Mesenchymal stem cell (in vitro differentiated cells and primary cell): ENCODE measurements around the gene DCST2.

ENCODE experiments used
- DNase-seq: peaks from one replicate; pipeline ENCODE4 v3.0.0-alpha.2; 2013
- H2AFZ ChIP-seq: one replicate; pipeline ENCODE4 v1.6.1; 2013; ENCODE audit warnings: low read depth, mild to moderate bottlenecking, control low read depth, inconsistent platforms, low read length, moderate library complexity
- H2AK5ac ChIP-seq: 2 replicates; pipeline ENCODE4 v1.6.1; 2013; ENCODE audit warnings: low read length, moderate library complexity, mild to moderate bottlenecking, inconsistent platforms; ENCODE audit not compliant: severe bottlenecking
- H2BK120ac ChIP-seq: one replicate; pipeline ENCODE4 v1.6.1; 2013; ENCODE audit warnings: low read depth, mild to moderate bottlenecking, inconsistent platforms, low read length, moderate library complexity
- H2BK12ac ChIP-seq, 2 experiments: one replicate each; pipeline ENCODE4 v1.6.1; 2013; ENCODE audit warnings: inconsistent platforms in 2 of 2, low read length in 2 of 2, mild to moderate bottlenecking in 2 of 2, moderate library complexity in 2 of 2, control low read depth in 1 of 2
- H2BK15ac ChIP-seq: one replicate; pipeline ENCODE4 v1.6.1; 2013; ENCODE audit warnings: mild to moderate bottlenecking, low read depth, inconsistent platforms; ENCODE audit not compliant: poor library complexity, severe bottlenecking
- H2BK5ac ChIP-seq: 2 replicates; pipeline ENCODE4 v1.6.1; 2013; ENCODE audit warnings: low read depth, mild to moderate bottlenecking, low read length, control low read depth, inconsistent platforms; ENCODE audit not compliant: poor library complexity, severe bottlenecking
- H3K14ac ChIP-seq, 2 experiments: one replicate each; pipeline ENCODE4 v1.6.1; 2013; ENCODE audit warnings: inconsistent platforms in 2 of 2, low read length in 2 of 2, control low read depth in 1 of 2, mild to moderate bottlenecking in 1 of 2, moderate library complexity in 1 of 2
- H3K18ac ChIP-seq, 2 experiments: one replicate each; pipeline ENCODE4 v1.6.1; 2013; ENCODE audit warnings: inconsistent platforms in 2 of 2, low read length in 2 of 2, control low read depth in 1 of 2, low read depth in 1 of 2, mild to moderate bottlenecking in 1 of 2
- H3K23ac ChIP-seq, 2 experiments: one replicate each; pipeline ENCODE4 v1.6.1; 2013; ENCODE audit warnings: inconsistent platforms in 2 of 2, low read length in 2 of 2, mild to moderate bottlenecking in 2 of 2, moderate library complexity in 2 of 2, control low read depth in 1 of 2
- H3K27ac ChIP-seq: 2 replicates; pipeline ENCODE4 v1.5.1; 2013; ENCODE audit warnings: mild to moderate bottlenecking, moderate library complexity, low read length, control low read depth, inconsistent platforms; ENCODE audit not compliant: poor library complexity, severe bottlenecking
- H3K27me3 ChIP-seq, 2 experiments: 2 replicates each; pipeline versions ENCODE4 v1.6.1 to v1.7.0; 2013; ENCODE audit warnings: low read length in 2 of 2, mild to moderate bottlenecking in 2 of 2, moderate library complexity in 2 of 2, control low read depth in 1 of 2, inconsistent platforms in 1 of 2; ENCODE audit not compliant: control insufficient read depth in 1 of 2, insufficient read depth in 1 of 2
- H3K36me3 ChIP-seq, 2 experiments: 2 replicates each; pipeline versions ENCODE4 v1.6.1 to v1.7.0; 2013; ENCODE audit warnings: low read length in 2 of 2, control low read depth in 1 of 2, inconsistent platforms in 1 of 2, low read depth in 1 of 2, mild to moderate bottlenecking in 1 of 2; ENCODE audit not compliant: insufficient read depth in 2 of 2, control insufficient read depth in 1 of 2
- H3K4ac ChIP-seq, 2 experiments: one replicate each; pipeline ENCODE4 v1.6.1; 2013; ENCODE audit warnings: inconsistent platforms in 2 of 2, low read length in 2 of 2, mild to moderate bottlenecking in 2 of 2, moderate library complexity in 2 of 2, control low read depth in 1 of 2, low read depth in 1 of 2
- H3K4me1 ChIP-seq: 2 replicates; pipeline ENCODE4 v1.6.1; 2013; ENCODE audit warnings: low read depth, low read length, control low read depth; ENCODE audit not compliant: control insufficient read depth, insufficient read depth
- H3K4me2 ChIP-seq: 2 replicates; pipeline ENCODE4 v1.6.1; 2013; ENCODE audit warnings: low read length, mild to moderate bottlenecking, inconsistent platforms; ENCODE audit not compliant: poor library complexity, severe bottlenecking
- H3K4me3 ChIP-seq, 2 experiments: 2 replicates each; pipeline versions ENCODE4 v1.5.1 to v1.7.0; 2013; ENCODE audit warnings: low read length in 2 of 2, mild to moderate bottlenecking in 2 of 2, control low read depth in 1 of 2, low read depth in 1 of 2; ENCODE audit not compliant: insufficient read depth in 1 of 2
- H3K79me1 ChIP-seq: replicated peaks from 2 replicates; pipeline ENCODE4 v1.6.1; 2013; ENCODE audit warnings: mild to moderate bottlenecking, control low read depth, low read length, inconsistent platforms; ENCODE audit not compliant: poor library complexity, severe bottlenecking
- H3K9ac ChIP-seq: 2 replicates; pipeline ENCODE4 v1.7.0; 2013; ENCODE audit warnings: mild to moderate bottlenecking, low read length, moderate library complexity
- H3K9me3 ChIP-seq: 2 replicates; pipeline ENCODE4 v1.7.0; 2013; ENCODE audit warnings: mild to moderate bottlenecking, low read length; ENCODE audit not compliant: control insufficient read depth
- H4K8ac ChIP-seq: one replicate; pipeline ENCODE4 v1.6.1; 2013; ENCODE audit warnings: inconsistent platforms, mild to moderate bottlenecking, low read length, moderate library complexity
- H4K91ac ChIP-seq: one replicate; pipeline ENCODE4 v1.6.1; 2013; ENCODE audit warnings: mild to moderate bottlenecking, low read length, inconsistent platforms
- WGBS: methylation state at CpG from one replicate; pipeline ENCODE4 v1.1.7; 2013; ENCODE audit warnings: mixed read lengths; 5-methylcytosine and 5-hydroxymethylcytosine counted together

The DCST2 gene

GRCh38 chr1:155004352-155005075 is 29.1 kb downstream of the DCST2 start:
- peak overlapping the region; percentile 83 to 100 for H3K4me3 ChIP-seq

GRCh38 chr1:155003766-155004351 is 29.7 kb downstream of the DCST2 start:
- Histone ChIP-seq H3K79me1 (peaks cover 19% of the 10 kb centered on the region), H3K23ac (peak overlapping the region in 1 of 2 experiments; percentile 86), H3K27me3 (no peaks in the 10 kb centered on the region), H2AK5ac (peak overlapping the region; percentile 55), H3K9me3 (no peaks in the 10 kb centered on the region), H2BK15ac (peak overlapping the region; percentile 96), H3K14ac (peak overlapping the region in 1 of 2 experiments; percentile 97), H2BK120ac (peak overlapping the region; percentile 98), H3K18ac (peak overlapping the region; percentile 88 to 98), H2BK5ac (peak overlapping the region; percentile 68), H3K9ac (peak overlapping the region; percentile 96), H2AFZ (no peak overlapping the region), H2BK12ac (peak overlapping the region; percentile 59 to 61), H4K8ac (peak overlapping the region; percentile 91), H3K4me1 (peaks cover 42% of the 10 kb centered on the region), H3K27ac (peak overlapping the region; percentile 87), H4K91ac (peak overlapping the region; percentile 97), H3K4ac (peak overlapping the region; percentile 85 to 89), H3K4me3 (peak overlapping the region; percentile 83 to 100), H3K36me3 (peaks cover 3 to 33% of the 10 kb centered on the region in 2 experiments), H3K4me2 (peak overlapping the region; percentile 62)
- WGBS, result 1% methylated on average over 9 of the region's 34 CpGs
- peak; percentile 58 for DNase-seq

More at GRCh38 chr1:155004352-155005075, 29.1 kb downstream of the DCST2 start:
- H3K27ac ChIP-seq, result peak overlapping the region; percentile 24
- peak overlapping the region; percentile 1 for H2AK5ac ChIP-seq
- H2BK120ac ChIP-seq, result peak overlapping the region; percentile 98
- H2AFZ ChIP-seq, result no peak overlapping the region
- H2BK12ac ChIP-seq, result peak overlapping the region; percentile 59 to 92
- no peak overlapping the region for H2BK15ac ChIP-seq
- H3K9ac ChIP-seq, result peak overlapping the region; percentile 96
- no peak overlapping the region for H2BK5ac ChIP-seq
- peak overlapping the region; percentile 58 to 88 for H3K18ac ChIP-seq
- peak overlapping the region; percentile 64 to 69 for H3K4ac ChIP-seq
- H3K9me3 ChIP-seq, result no peaks in the 10 kb centered on the region
- 56% methylated on average over 5 of the region's 5 CpGs for WGBS
- H3K27me3 ChIP-seq, result no peaks in the 10 kb centered on the region
- peak overlapping the region in 1 of 2 experiments; percentile 5 for H3K23ac ChIP-seq
- H3K4me1 ChIP-seq, result peaks cover 36% of the 10 kb centered on the region
- DNase-seq, result no peak
- peak overlapping the region in 1 of 2 experiments; percentile 84 for H3K14ac ChIP-seq
- peak overlapping the region; percentile 48 for H4K91ac ChIP-seq
- peaks cover 3 to 39% of the 10 kb centered on the region in 2 experiments for H3K36me3 ChIP-seq
- H3K4me2 ChIP-seq, result peak overlapping the region; percentile 62
- peaks cover 22% of the 10 kb centered on the region for H3K79me1 ChIP-seq
- H4K8ac ChIP-seq, result peak overlapping the region; percentile 29

GRCh38 chr1:155003227-155003765 is 30.3 kb downstream of the DCST2 start:
- WGBS, result under 1% methylated on average over 15 of the region's 37 CpGs
- peaks cover 3 to 27% of the 10 kb centered on the region in 2 experiments for H3K36me3 ChIP-seq
- peak overlapping the region; percentile 98 for H2BK120ac ChIP-seq
- peaks cover 42% of the 10 kb centered on the region for H3K4me1 ChIP-seq
- peak overlapping the region; percentile 93 for H2BK15ac ChIP-seq
- H3K9me3 ChIP-seq, result no peaks in the 10 kb centered on the region
- H3K4me3 ChIP-seq, result peak overlapping the region; percentile 83 to 100
- H4K91ac ChIP-seq, result peak overlapping the region; percentile 97
- peak overlapping the region; percentile 85 to 89 for H3K4ac ChIP-seq
- peak overlapping the region in 1 of 2 experiments; percentile 97 for H3K14ac ChIP-seq
- peak overlapping the region; percentile 15 to 61 for H2BK12ac ChIP-seq
- peak overlapping the region; percentile 88 to 98 for H3K18ac ChIP-seq
- peak overlapping the region; percentile 87 for H3K27ac ChIP-seq
- H4K8ac ChIP-seq, result peak overlapping the region; percentile 91
- peaks cover 15% of the 10 kb centered on the region for H3K79me1 ChIP-seq
- H3K23ac ChIP-seq, result peak overlapping the region in 1 of 2 experiments; percentile 86
- no peaks in the 10 kb centered on the region for H3K27me3 ChIP-seq
- H2AK5ac ChIP-seq, result peak overlapping the region; percentile 55
- H2BK5ac ChIP-seq, result peak overlapping the region; percentile 68
- peak overlapping the region; percentile 62 for H3K4me2 ChIP-seq
- peak overlapping the region; percentile 96 for H3K9ac ChIP-seq
- H2AFZ ChIP-seq, result no peak overlapping the region
- DNase-seq, result peak; percentile 56
